NCI-H2171 treated with DMSO at 0.1 percent for 48 hours (cell line): ENCODE results near the gene DNAH3.
A peak's percentile ranks its signal among the peaks of the same experiment; 100 is the strongest.

Experiments
- DNase-seq: peaks from one replicate; lab custom pipeline; 2025; lab: John Stamatoyannopoulos, UW

The DNAH3 gene

DNA sequence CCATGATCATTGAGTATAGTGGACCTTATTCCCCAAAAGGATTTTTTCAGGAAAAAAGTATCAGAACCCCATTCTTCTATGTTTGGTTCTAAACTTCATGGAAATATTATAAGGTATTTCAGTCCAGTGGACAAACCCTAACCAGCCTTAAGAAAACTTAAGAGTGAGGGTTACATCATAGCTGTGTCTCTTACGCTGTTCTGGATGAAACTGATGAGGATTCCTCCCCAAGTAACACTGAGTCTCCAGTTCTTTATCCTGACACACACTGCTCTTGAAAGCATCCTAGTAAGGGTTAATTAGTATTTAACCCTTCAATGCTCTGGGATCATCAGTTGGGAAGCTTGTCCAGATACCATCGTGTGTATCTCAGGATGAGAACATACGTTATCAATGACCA is 245.1 kb downstream of the DNAH3 start:
- DNase-seq = no peak

DNA sequence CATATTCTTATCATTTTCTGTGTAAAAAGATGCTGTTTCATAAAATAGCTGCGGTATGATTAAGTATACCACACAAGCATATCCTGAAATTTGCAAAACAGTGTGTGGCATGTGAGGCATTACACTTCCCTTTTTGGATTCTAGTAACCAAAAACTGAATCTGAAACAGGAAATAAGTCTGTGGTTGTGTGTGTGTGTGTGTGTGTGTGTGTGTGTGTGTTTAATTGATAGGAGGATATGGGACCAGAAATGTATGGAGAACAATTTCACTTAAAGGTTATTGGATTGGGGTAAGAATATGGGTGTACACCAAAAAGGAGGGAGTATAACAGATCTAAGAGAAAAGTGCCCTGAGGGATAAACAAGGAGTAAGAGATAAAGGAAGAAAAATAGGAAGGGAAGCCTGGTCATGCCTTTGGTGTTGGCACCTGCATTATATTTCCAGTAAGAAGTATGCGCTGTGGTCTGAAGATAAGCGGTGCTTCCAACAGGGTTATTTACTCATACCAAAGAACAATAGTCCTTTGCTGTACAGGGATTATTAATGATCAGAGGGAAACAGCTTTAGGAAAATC is 246.1 kb downstream of the DNAH3 start:
- no peak for DNase-seq

DNA sequence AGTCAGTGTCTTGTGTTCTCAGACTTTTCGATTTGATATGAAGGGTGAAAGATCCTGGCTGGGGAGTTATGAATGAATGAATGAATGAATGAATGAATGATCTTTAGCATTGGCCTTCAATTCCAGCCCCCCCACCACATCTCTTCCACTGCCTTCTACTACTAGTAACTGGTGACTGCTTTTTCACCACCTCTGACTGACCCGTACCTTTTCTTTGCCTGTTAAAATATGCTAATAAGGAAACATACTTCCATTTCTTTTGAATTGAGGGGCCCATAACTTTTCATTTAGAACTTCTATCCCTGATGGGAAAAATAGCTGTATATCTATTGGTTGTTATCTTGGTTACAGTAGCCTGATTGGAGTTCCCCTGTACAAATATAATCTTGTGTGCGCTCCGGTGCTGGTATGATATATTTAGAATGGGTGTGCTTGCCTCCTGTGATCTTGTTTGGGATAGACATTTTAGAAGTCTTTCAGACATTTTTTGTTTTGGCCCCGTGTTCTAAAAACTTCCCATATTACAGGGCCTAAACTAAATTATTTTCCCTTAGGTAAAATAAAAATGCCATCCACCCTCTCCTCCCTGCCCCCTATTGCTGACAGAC is 246.6 kb downstream of the DNAH3 start:
- no peak for DNase-seq

DNA sequence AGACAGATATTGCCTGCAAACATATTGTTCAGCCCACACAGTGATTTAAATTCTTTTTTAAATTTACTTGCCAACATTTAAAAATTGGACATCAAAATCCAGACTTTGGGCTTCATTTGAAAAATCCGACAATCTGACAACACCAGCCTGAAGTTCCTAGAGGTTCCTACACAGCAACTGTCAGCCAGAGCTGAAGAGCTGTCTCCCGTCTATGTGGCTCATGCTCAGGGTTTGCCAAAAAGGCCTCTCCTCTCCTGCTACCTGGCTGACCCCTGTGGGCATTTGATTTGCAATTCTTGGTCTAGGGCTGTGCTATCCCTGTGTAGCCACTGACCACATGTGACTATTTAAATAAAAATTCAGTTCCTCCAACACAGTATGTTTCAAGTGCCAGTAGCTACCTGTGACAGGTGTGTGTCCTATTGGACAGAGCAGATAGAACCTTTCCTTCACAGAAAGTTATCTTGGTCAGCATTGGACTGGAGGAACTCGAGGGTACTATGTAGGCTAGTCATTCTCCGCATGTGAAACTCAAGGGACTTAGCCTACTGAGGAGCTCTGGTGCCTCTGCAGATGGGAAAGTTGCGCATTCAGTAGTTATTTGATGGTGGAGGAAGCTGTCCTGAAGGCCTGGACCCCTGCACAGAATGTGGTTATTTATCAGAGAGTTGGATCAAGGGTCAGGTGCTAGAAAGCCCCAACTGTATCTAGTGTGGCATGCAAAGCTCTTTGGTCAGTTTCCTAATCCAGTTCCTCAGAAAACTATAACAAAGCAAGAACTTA is 247.3 kb downstream of the DNAH3 start:
- no peak for DNase-seq

DNA sequence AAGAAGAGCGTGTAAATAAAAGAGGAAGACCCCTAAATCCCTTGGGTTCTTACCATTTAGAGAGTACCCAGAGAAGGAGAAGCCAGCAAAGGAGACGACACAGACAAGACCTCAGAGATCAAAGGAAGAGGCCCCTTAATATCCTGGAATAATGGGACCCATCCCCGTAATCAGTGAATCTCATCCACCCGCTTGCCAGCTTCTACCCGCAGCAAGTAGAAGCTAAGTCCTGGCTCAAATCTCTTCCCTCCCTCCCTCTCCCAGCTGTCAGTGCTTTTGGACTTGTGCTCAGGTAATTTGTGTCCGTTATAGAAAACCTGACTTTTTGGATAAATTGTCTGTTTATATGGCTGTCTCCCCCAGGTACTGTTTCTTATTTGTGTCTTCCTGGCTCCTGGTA is 248.2 kb downstream of the DNAH3 start:
- no peak for DNase-seq

DNA sequence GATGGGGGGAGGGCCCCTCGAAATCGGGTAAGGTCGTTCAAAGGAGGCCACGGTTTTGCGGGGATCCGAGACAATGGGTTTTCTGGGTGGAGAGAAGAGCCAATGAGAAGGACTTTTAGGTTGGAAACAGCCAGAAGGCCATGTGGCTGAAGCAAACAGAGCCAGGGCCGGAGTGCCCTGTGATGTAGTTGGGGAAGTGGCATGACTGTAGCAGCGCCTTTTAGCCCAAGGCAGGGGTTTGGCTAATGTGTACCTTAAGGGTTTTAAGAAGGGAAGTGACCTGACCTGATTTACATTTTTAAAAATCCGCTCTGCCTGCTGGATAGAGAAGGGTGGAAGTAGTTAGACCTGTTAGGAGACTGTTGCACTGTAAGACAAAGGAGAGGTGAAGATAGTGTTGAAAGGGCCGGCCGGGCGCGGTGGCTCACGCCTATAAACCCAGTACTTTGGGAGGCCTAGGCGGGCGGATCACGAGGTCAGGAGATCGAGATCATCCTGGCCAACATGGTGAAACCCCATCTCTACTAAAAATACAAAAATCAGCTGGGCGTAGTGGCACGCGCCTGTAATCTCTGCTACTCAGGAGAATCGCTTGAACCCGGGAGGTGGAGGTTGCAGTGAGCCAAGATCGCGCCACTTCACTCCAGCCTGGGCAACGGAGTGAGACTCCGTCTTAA is 249.1 kb downstream of the DNAH3 start:
- peak; percentile 31 for DNase-seq

DNA sequence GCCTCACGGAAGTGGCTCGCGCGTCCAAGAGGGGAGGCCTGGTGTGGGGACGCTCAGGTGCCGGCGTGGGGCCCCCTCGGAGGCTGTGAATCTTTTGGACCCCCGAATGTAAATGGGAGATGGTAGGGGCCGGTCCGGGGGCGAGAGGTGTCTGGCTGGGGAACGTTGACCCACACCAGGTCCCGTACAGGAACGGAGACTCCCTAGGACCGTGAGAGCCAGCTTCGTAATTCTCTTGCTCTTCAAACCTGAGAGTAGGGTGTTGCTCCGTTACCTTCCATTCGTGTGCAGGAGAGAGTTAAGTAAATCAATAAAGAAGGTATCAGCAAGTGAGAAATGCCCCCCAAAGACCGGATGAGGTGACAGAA is 249.6 kb downstream of the DNAH3 start:
- no peak for DNase-seq

DNA sequence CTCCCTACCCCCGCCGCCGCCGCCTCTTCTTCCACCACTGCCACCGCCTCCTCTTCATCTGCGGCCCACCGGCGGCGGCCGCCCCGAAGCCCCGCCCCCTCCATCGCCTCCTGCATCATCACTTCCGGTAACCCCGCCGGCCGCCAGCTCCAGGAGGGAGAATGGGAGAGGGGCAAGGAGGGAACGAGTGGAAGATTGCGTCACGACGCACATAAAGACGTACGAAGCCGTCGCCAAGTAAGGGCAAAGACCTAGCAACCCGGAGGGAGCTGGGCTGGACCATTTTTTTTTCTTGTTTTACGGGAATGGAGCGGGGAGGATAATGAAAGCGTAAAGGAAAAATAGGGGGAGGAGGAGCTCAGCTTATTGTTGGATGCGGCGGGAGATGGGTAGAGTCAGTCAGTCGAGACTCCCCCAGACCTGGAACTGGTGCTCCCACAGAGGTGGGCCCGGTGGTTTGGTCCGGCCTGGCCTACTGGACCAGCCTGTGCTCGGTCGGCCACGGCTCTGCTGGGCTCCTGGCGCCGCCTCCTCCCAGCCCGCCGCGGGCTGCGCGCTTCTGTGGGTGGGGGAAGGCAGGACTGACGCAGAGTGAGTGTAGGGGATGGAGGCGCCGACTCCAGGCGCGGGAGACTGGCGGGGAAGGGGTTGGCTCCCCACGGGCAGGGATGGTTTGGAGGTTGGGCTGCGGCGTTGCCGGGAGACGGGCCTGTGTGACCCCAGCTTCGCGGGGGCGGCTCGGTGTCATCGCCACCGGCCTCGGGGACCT is 250.2 kb downstream of the DNAH3 start, which contains the start of the genes DCUN1D3 and LYRM1:
TSS of gene DCUN1D3 (minus strand) at position 60 of the 769 bp plus-strand sequence. CDS start 37,820 bp downstream, outside the sequence.
TSS of gene LYRM1 (plus strand) at position 473 of the 769 bp plus-strand sequence. CDS start 14,785 bp downstream, outside the sequence.
- peak; percentile 98 for DNase-seq

DNA sequence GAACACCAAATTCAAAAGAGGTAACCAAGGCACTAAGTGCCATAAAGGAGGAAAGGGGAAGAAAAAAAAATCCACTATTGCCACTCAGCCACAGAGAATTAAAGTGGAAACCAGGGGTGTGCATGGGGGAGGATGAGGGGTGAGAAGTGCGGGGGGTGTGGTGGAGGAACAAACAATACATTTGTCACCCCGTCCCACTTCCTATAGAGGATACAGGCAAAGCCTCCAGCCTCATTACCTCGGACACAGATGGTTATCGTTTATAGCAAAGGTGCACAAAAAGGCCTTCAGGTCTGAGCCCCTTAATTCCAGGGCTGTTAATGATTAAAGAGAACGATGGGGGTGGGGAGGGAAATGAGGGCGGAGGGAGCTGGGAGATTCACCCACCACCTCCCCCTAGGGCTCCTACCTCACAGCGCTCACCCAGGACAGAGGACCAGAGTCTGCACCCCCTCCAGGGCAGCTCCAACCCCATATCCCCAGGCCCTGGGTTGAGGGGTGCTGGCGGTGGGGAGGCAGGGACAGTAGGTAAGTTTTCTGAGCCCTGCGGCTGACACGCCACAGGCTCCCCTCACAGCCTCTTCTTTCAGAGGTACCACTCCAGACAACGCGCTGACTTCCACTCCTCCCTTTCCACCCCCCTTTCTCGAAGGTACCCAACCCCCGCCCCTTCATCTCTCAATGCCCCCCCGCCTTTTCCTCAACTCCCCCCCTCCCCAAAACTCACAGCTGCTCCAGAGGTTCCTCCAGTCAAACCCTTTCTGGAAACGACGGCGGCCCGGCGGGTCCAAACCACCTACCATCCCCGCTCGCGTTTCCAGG is 251.0 kb downstream of the DNAH3 start:
- no peak for DNase-seq

DNA sequence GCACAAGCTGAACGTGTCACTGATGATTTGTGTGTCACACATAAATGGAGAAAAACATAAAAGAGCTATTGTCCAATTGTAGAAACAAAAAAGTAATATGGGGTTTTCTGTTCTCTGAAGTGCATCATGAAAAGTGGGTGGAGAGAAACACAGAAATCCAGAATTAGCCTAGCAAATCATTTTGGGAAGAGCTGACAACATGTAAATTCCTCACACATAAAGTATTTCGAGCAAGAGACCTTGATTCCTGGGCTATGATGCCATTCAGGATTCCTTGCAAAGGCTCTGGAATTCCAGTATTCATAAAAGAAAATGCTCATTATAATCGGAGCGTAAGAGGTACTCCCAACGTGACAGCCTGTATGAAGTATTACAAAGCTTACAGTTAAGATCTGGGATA is 251.6 kb downstream of the DNAH3 start:
- DNase-seq = no peak

DNA sequence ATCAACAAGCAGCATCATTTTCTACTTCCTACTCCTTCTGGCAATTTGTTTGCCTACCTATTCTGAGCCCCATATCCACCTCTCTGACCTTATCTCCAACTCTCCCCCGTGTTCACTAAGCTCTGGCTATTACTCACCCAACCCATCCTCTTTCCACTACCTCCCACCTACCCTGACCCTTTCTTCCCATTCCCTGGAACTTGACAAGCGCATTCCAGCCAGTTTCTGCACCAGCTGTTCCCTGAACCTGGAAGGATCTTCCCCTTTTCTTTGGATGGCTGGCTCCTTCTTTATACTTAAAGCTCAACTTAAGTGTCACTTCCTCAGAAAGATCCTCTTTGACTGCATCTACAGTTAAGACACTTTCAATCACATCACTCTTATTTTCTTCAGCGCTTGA is 252.7 kb downstream of the DNAH3 start:
- DNase-seq = no peak

DNA sequence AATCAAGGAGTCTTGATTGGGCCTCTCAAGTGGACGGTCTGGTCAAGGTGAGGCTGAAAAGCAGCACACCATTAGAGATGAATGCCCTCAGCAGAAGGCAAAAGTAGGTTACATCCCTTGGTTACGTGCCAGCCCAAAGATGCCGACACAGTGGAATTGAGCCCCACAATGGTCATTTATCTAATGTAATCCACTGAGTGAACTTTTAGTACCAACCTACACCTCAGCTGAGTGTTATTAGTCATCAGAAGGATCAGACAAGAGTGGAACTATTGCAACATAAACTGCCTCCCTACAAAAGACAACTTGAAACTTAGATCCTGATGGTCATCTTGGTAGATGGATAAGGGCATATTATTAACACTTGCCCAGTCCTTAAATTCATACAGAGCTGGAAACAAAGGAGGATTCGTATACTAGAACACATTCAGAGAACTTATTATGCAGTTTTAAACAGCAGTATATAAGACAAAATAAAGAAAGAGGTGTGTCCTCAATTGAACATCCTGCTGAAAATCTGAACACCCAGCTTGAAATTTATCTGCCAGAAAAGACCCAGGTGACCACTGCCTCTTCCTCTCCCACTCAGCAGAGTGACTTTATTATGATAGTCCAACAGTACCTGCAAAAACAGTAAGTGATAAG is 253.3 kb downstream of the DNAH3 start:
- no peak for DNase-seq

DNA sequence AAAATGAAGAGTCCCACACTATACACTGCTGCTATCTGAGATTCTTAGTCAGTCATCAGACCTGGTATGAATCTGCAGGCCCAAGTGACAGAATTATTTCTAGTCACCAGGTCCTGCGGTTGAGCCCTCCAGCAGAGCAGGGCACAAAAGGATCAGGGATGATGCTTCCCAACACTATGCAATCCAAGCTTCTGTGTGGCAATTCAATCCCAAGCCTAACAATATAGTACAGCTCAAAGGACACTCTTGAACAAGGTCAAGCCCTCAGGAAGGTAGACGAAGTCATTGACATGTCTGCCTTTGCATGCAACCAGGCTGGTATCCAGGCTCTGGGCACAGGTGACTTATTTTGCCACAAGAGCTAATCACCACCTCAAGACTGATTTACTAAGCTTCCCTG is 256.3 kb downstream of the DNAH3 start:
- no peak for DNase-seq

DNA sequence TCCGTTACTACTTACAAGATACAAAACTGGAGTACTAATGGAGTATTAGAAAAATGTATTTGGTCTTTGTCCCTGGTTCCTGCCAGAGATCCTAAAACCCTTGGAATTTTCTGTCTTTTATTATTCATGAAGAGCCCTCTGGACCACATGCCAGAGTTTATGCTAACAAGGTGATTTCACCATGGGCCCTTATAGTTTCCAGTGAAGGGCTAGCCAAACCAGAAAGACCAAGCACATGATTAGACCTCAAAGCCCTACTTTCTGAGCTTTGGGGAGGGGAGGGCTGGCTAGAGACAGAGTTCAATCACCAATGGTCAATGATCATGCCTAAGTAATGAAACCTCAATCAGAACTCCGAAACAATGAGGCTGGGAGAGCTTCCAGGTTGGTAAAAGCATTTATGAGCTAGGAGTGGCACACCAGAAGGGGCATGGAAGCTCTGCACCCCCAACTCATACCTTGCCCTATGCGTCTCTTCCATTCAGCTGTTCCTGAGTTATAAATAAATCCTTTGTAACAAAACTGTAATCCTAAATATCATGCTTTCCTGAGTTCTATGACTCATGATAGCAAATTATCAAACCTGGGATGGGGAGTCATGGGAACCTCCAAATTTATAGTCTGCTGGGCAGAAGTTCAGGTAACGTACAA is 260.9 kb downstream of the DNAH3 start:
- no peak for DNase-seq

DNA sequence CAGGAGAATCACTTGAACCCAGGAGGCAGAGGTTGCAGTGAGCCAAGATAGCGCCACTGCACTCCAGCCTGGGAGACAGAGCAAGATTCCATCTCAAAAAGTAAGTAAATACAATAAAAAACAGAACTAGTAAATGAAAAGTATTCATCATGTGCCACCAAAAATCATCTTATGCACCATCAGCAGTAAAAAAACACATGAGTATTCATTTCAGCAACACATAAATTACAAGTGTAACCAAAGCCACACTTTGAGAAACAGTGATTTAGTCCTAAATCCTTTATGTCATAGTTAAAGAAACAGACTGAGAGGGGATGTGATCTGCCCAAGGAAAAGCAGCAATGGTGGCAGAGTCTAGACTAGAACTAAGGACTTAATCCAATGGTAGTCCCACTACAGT is 263.4 kb downstream of the DNAH3 start:
- DNase-seq = no peak

DNA sequence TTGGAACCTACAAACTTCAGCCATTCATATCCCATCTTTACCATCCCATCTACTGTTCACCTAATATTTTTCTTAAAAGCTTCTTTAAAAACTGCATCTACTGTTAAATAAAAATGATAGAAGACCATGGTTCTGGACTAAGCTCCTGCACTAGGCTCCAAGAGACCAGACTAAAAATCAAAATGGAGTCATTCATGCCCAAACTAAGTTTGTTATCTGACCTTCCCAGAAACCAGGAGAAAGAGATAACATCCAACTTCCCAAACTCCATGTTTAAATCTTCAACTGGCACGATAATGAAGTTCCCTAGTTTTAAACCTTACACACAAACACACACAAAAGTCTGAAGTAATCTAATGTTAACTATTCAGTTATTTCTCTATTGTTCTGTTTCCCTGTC is 264.3 kb downstream of the DNAH3 start:
- no peak for DNase-seq

DNA sequence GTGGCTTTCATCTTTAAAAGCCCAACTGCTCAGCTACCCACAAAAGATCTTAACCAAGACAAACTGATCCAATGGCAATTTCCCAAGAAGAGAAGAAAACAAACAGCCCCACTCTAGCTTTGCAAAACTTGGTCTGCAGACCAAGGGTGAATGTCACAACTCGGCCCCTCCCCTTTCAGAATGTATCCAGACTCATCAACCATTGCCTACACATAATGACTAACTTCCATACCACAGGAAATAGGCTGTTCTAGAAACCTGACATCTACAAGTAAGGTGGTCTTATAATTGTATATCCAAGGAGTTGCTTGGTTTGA is 266.4 kb downstream of the DNAH3 start:
- no peak for DNase-seq

DNA sequence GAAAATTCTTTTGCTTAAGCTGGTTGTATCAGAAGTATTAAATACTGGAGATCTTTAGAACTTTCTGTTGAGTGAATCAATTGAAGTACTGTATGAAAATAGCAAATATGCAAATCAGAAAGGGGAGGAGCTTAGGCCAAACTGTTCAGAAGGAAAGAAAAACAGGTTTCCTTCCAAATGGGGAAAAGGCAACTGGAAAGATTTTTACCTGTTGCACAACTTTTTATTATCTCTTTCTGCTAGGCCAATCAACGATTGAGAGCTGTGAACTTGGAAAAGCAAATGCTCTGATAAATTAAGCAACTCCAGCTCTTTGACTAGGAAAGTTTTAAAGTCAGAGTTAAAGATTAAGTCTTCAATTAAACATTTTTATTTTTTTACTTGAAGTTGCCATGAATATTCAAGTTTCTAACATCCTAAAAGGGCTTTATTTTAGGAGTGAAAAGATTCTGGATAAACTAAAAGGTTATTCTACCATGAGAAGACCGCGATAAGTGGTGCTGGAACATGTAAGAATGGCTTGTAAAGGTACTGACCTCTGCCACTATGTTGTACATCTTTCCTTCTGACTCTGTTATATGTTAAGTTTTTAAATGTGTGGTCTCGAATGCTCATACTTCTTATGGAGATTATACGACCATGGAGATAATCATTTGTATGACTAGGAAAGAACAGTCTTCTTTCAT is 266.9 kb downstream of the DNAH3 start:
- DNase-seq = no peak
